HFFc6 (cell line): Measurements from ENCODE around the gene PROM1. TPM values are rescaled to one million over a fixed set of nuclear protein-coding genes. Genes with fewer than 3 reads are reported as not detected.

ENCODE experiments used
- DNase-seq: peaks from one replicate; pipeline ENCODE4 v3.0.0-alpha.2; 2018
- H3K27ac Mint-ChIP-seq: 2 replicates; pipeline ENCODE4 v1.8.0; 2020; ENCODE audit warnings: mild to moderate bottlenecking, mixed read lengths
- H3K27me3 Mint-ChIP-seq: 2 replicates; pipeline ENCODE4 v1.8.0; 2021; ENCODE audit warnings: mild to moderate bottlenecking, moderate library complexity, mixed read lengths; ENCODE audit not compliant: insufficient read depth
- H3K36me3 Mint-ChIP-seq: 2 replicates; pipeline ENCODE4 v1.8.0; 2021; ENCODE audit warnings: low read depth, mixed read lengths
- H3K4me1 Mint-ChIP-seq: 2 replicates; pipeline ENCODE4 v1.8.0; 2020; ENCODE audit warnings: low read depth, mixed read lengths
- H3K4me3 Mint-ChIP-seq: 2 replicates; pipeline ENCODE4 v1.8.0; 2020; ENCODE audit warnings: mild to moderate bottlenecking, moderate library complexity, mixed read lengths
- H3K9me3 Mint-ChIP-seq: 2 replicates; pipeline ENCODE4 v1.8.0; 2020; ENCODE audit warnings: mild to moderate bottlenecking, mixed read lengths
- total RNA-seq, 6 experiments: library from RNA; stranded (reverse); fragmentation: NEBNext Ultra II Directional; extraction: Animal tissue kit (Norgen Biotek cat#: 25700); gene quantifications; 2 replicates in 1 of 6; 3 replicates in 5 of 6; pipeline ENCODE4 v1.2.3, GENCODE V29; 2021
- TF ChIP-seq, protein P1 (sequence below): fragments of 200-600 bp; sonication (generic); IDR thresholded peaks from 2 replicates; pipeline ENCODE4 v1.5.0; 2021; ENCODE audit warnings: antibody characterized with exemption, mild to moderate bottlenecking

The PROM1 gene
- total RNA-seq, 6 experiments from 2014 or later = 0.28 TPM; not detected in 5

DNA sequence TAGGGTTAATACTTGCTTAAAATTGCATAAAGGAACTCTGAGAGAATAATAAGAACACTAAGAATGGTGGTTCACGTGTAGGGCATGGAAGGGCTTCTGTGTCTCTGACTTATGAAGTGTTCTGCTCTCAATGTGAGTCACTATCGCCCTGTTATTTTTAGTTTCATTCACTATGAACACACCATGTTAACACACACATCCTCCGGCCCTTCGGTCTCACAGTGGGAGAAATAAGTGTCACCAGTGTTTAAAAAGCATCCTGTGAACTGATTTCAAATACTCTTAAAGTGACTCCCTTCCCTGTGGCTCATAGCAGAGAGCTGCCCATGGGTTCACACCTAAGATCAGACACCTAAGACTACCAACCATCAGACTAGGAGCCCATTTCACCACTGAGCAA, 87.0 kb downstream of the PROM1 start:
- Mint-ChIP-seq H3K27me3 (peaks cover 24% of the 10 kb centered on the region), H3K9me3 (no peaks in the 10 kb centered on the region), H3K36me3 (no peaks in the 10 kb centered on the region), H3K4me1 (peaks cover 6% of the 10 kb centered on the region), H3K4me3 (no peak overlapping the region), H3K27ac (no peak overlapping the region)
- TF ChIP-seq, protein P1, sequence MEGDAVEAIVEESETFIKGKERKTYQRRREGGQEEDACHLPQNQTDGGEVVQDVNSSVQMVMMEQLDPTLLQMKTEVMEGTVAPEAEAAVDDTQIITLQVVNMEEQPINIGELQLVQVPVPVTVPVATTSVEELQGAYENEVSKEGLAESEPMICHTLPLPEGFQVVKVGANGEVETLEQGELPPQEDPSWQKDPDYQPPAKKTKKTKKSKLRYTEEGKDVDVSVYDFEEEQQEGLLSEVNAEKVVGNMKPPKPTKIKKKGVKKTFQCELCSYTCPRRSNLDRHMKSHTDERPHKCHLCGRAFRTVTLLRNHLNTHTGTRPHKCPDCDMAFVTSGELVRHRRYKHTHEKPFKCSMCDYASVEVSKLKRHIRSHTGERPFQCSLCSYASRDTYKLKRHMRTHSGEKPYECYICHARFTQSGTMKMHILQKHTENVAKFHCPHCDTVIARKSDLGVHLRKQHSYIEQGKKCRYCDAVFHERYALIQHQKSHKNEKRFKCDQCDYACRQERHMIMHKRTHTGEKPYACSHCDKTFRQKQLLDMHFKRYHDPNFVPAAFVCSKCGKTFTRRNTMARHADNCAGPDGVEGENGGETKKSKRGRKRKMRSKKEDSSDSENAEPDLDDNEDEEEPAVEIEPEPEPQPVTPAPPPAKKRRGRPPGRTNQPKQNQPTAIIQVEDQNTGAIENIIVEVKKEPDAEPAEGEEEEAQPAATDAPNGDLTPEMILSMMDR = no peak
- peak; percentile 40 for DNase-seq

DNA sequence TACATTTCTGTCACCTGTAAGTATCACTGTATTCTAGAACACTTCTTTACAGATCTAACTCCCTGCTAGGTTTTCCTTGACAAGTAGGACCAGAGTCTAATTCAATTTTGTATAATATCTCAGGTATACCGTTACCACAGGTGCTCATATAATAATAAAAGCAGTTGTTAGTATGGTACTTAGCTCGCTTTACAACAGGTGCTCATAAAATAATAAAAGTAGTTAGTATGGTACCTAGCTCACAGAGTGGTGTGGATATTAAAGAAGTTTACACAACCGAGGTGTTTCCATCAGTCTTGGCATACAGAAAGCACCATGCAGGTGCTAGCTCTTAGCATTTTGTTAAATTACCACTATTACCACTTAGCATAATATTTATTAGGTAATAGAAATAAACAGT, 88.0 kb downstream of the PROM1 start:
- Mint-ChIP-seq H3K4me3 (no peak overlapping the region), H3K27me3 (peaks cover 31% of the 10 kb centered on the region), H3K36me3 (no peaks in the 10 kb centered on the region), H3K9me3 (no peaks in the 10 kb centered on the region), H3K27ac (no peak overlapping the region), H3K4me1 (peaks cover 6% of the 10 kb centered on the region)
- TF ChIP-seq, protein P1 = no peak
- DNase-seq = no peak

DNA sequence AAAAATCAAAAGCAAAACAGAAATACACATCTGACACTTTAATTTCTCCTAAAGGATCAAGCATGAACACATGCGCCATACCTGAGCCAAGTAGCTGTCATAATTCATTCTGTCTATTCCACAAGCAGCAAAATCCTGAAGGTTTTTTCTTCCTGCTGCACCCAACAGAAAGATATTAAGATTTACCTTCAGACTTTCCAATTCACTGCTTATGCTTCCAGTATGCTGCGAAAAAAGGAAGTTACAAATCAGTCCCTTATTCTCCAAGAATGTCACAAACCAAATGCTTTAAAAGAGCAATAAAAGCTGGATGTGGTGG, 91.7 kb downstream of the PROM1 start:
- Mint-ChIP-seq H3K36me3 (no peaks in the 10 kb centered on the region), H3K9me3 (no peaks in the 10 kb centered on the region), H3K27ac (no peak overlapping the region), H3K4me1 (peaks cover 6% of the 10 kb centered on the region), H3K4me3 (no peak overlapping the region), H3K27me3 (peaks cover 30% of the 10 kb centered on the region)
- TF ChIP-seq, protein P1 = no peak
- no peak for DNase-seq

DNA sequence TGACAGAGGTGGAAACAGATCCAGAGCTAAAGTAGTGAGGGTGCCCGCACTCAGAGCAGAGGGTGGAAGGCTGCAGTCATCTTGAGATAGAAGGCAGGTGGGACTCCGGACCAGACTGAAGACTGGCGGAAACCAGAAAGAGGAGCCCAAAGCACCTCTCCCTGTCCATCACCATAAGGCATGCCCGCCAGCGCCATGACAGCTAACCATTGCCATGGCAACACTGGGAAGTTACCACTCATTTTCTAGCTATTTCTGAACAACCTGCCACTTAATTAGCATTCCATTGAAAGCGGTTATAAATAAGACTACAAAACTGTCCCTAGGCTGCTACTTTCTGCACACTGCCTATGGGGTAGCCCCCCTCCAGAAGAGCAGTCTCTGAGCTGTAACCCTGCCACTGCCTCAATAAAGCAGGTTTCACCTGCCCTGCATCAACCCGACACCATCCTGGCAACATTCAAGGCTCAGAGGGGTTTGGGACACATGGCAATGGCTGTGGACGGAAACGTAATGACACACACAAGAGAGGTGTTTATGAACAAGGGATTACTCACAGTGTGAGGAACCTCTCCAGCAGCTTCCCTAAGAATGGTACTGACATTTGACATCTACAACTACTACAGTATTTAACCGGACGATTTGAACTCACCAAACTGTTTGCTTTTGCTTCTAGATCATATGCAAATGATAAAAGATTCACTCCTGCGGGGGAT, 93.1 kb downstream of the PROM1 start:
- no peaks in the 10 kb centered on the region for H3K36me3 Mint-ChIP-seq
- H3K27me3 Mint-ChIP-seq = peaks cover 30% of the 10 kb centered on the region
- no peak overlapping the region for H3K4me3 Mint-ChIP-seq
- H3K4me1 Mint-ChIP-seq = no peaks in the 10 kb centered on the region
- H3K27ac Mint-ChIP-seq = no peak overlapping the region
- TF ChIP-seq, protein P1 = no peak
- no peaks in the 10 kb centered on the region for H3K9me3 Mint-ChIP-seq
- no peak for DNase-seq

DNA sequence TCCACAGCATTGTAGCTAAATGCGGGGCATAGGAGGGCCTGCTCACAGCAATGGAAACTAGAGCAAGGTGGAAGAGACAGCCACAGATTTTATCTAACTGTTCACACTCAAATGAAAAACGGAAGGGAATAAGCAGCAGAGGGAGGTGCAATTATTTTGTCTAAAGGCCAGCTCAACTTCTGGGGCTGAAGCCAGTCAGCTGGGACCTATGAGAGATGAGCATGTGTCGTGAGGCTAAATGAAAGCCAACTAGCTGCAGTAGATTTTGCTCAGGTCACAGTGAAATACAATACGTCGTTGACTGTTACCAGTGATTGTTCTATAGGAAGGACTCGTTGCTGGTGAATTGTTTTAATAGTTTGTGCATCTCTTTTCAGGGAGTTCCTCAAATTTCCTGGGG, 94.4 kb downstream of the PROM1 start:
- H3K27me3 Mint-ChIP-seq = peaks cover 29% of the 10 kb centered on the region
- H3K27ac Mint-ChIP-seq = no peak overlapping the region

More for the DNA sequence above, 94.4 kb downstream of the PROM1 start:
- Mint-ChIP-seq H3K36me3 (no peaks in the 10 kb centered on the region), H3K4me1 (no peaks in the 10 kb centered on the region), H3K9me3 (no peaks in the 10 kb centered on the region), H3K4me3 (no peak overlapping the region)
- TF ChIP-seq, protein P1 = no peak
- DNase-seq = no peak
